Astrocyte (in vitro differentiated cells and primary cell): Measurements from ENCODE around the gene DGKB. TPM values are rescaled to one million over a fixed set of nuclear protein-coding genes. Genes with fewer than 3 reads are reported as not detected.

ENCODE experiments used
- DNase-seq: peaks from one replicate; pipeline ENCODE4 v3.0.0-alpha.2; 2010; ENCODE audit warnings: low read depth
- FAIRE-seq: peaks from 2 replicates; lab custom pipeline; 2011; peaks lifted over from hg19 to GRCh38; lab: Jason Lieb, UNC
- H2AFZ ChIP-seq: 2 replicates; pipeline ENCODE4 v1.6.0; 2012; ENCODE audit warnings: low read depth, low read length, inconsistent platforms
- H3K27ac ChIP-seq: 2 replicates; pipeline ENCODE4 v1.5.1; 2011; ENCODE audit warnings: low read depth, low read length, inconsistent platforms
- H3K27me3 ChIP-seq: 2 replicates; pipeline ENCODE4 v1.6.0; 2011; ENCODE audit warnings: low read length, inconsistent platforms; ENCODE audit not compliant: insufficient read depth
- H3K36me3 ChIP-seq: 2 replicates; pipeline ENCODE4 v1.5.1; 2011; ENCODE audit warnings: low read length, inconsistent platforms; ENCODE audit not compliant: insufficient read depth
- H3K4me1 ChIP-seq: 2 replicates; pipeline ENCODE4 v1.5.1; 2011; ENCODE audit warnings: low read length, inconsistent platforms; ENCODE audit not compliant: insufficient read depth
- H3K4me2 ChIP-seq: 2 replicates; pipeline ENCODE4 v1.6.0; 2012; ENCODE audit warnings: low read length, inconsistent platforms
- H3K4me3 ChIP-seq: 2 replicates; pipeline ENCODE4 v1.5.1; 2011; ENCODE audit warnings: low read depth, mild to moderate bottlenecking, low read length, inconsistent platforms; ENCODE audit not compliant: insufficient read depth
- H3K79me2 ChIP-seq: 2 replicates; pipeline ENCODE4 v1.6.0; 2012; ENCODE audit warnings: mild to moderate bottlenecking, low read length, inconsistent platforms; ENCODE audit not compliant: insufficient read depth
- H3K9ac ChIP-seq: 2 replicates; pipeline ENCODE4 v1.6.0; 2012; ENCODE audit warnings: mild to moderate bottlenecking, low read length, inconsistent platforms
- H3K9me3 ChIP-seq: 2 replicates; pipeline ENCODE4 v1.5.1; 2012; ENCODE audit warnings: low read depth, mild to moderate bottlenecking, low read length, inconsistent platforms; ENCODE audit not compliant: insufficient read depth
- H4K20me1 ChIP-seq: 2 replicates; pipeline ENCODE4 v1.6.0; 2012; ENCODE audit warnings: low read length, inconsistent platforms; ENCODE audit not compliant: insufficient read depth
- H3K27ac Mint-ChIP-seq: one replicate; pipeline ENCODE4 v1.8.0; 2021; ENCODE audit warnings: mild to moderate bottlenecking, mixed read lengths; ENCODE audit not compliant: unreplicated experiment
- H3K27me3 Mint-ChIP-seq: one replicate; pipeline ENCODE4 v1.8.0; 2021; ENCODE audit warnings: low read depth, mixed read lengths; ENCODE audit not compliant: unreplicated experiment
- H3K36me3 Mint-ChIP-seq: one replicate; pipeline ENCODE4 v1.8.0; 2021; ENCODE audit warnings: low read depth, mixed read lengths; ENCODE audit not compliant: unreplicated experiment
- H3K4me1 Mint-ChIP-seq: one replicate; pipeline ENCODE4 v1.8.0; 2021; ENCODE audit warnings: low read depth, mixed read lengths; ENCODE audit not compliant: unreplicated experiment
- H3K4me3 Mint-ChIP-seq: one replicate; pipeline ENCODE4 v1.8.0; 2021; ENCODE audit warnings: mild to moderate bottlenecking, moderate library complexity, mixed read lengths; ENCODE audit not compliant: unreplicated experiment
- H3K9me3 Mint-ChIP-seq: one replicate; pipeline ENCODE4 v1.8.0; 2021; ENCODE audit warnings: mild to moderate bottlenecking, mixed read lengths; ENCODE audit not compliant: unreplicated experiment
- CTCF ChIP-seq: IDR thresholded peaks from 2 replicates; pipeline ENCODE4 v1.5.1; 2011; ENCODE audit warnings: low read depth, mild to moderate bottlenecking, inconsistent platforms, low read length, moderate library complexity; ENCODE audit not compliant: insufficient read depth
- EZH2 ChIP-seq: IDR thresholded peaks from 2 replicates; pipeline ENCODE4 v1.6.1; 2012; ENCODE audit warnings: mild to moderate bottlenecking, low read length, inconsistent platforms; ENCODE audit not compliant: insufficient read depth
- total RNA-seq: library from RNA; stranded (reverse); gene quantifications from 2 replicates; pipeline ENCODE4 v1.2.1, GENCODE V29; 2021

DGKB gene
- total RNA-seq, 1 donor from 2014 or later, result 0.39 TPM

- Histone ChIP-seq H3K36me3 (no peaks in the 10 kb centered on the region), H3K79me2 (no peaks in the 10 kb centered on the region), H2AFZ (no peak overlapping the region), H3K4me3 (no peak overlapping the region), H3K27ac (no peak overlapping the region), H3K4me2 (no peak overlapping the region), H3K27me3 (no peaks in the 10 kb centered on the region), H3K9me3 (no peaks in the 10 kb centered on the region), H3K9ac (no peak overlapping the region), H3K4me1 (no peaks in the 10 kb centered on the region), H4K20me1 (no peaks in the 10 kb centered on the region)
- H3K4me3 Mint-ChIP-seq, result no peak overlapping the region
- H3K36me3 Mint-ChIP-seq, result no peaks in the 10 kb centered on the region
- FAIRE-seq, result no peak
- no peak for DNase-seq
- H3K9me3 Mint-ChIP-seq, result no peaks in the 10 kb centered on the region
- no peaks in the 10 kb centered on the region for H3K27me3 Mint-ChIP-seq
- TF ChIP-seq CTCF (no peak), EZH2 (no peak)
- H3K4me1 Mint-ChIP-seq, result no peaks in the 10 kb centered on the region
- H3K27ac Mint-ChIP-seq, result no peak overlapping the region
Observed at GRCh38 chr7:14446219-14446618, 456.3 kb downstream of the DGKB start.

- H3K9ac ChIP-seq, result no peak overlapping the region
- no peak overlapping the region for H3K4me3 Mint-ChIP-seq
- no peaks in the 10 kb centered on the region for H3K36me3 Mint-ChIP-seq
- TF ChIP-seq CTCF, result no peak
- no peak for TF ChIP-seq EZH2
- no peak overlapping the region for H3K4me2 ChIP-seq
- H3K4me1 ChIP-seq, result no peaks in the 10 kb centered on the region
- H3K79me2 ChIP-seq, result no peaks in the 10 kb centered on the region
- no peaks in the 10 kb centered on the region for H3K4me1 Mint-ChIP-seq
- no peak overlapping the region for H3K4me3 ChIP-seq
- H3K27me3 Mint-ChIP-seq, result no peaks in the 10 kb centered on the region
- H3K27ac Mint-ChIP-seq, result no peak overlapping the region
- DNase-seq, result no peak
- H3K27me3 ChIP-seq, result no peaks in the 10 kb centered on the region
- no peak for FAIRE-seq
- no peak overlapping the region for H2AFZ ChIP-seq
- H4K20me1 ChIP-seq, result no peaks in the 10 kb centered on the region
- no peaks in the 10 kb centered on the region for H3K36me3 ChIP-seq
- H3K9me3 ChIP-seq, result no peaks in the 10 kb centered on the region
- no peaks in the 10 kb centered on the region for H3K9me3 Mint-ChIP-seq
- H3K27ac ChIP-seq, result no peak overlapping the region
Observed at GRCh38 chr7:14438366-14438765, 464.2 kb downstream of the DGKB start.

GRCh38 chr7:14436878-14437277 is 465.7 kb downstream of the DGKB start:
- Histone ChIP-seq H3K4me1 (no peaks in the 10 kb centered on the region), H3K4me2 (no peak overlapping the region), H3K9me3 (no peaks in the 10 kb centered on the region), H3K4me3 (no peak overlapping the region), H2AFZ (no peak overlapping the region), H3K9ac (no peak overlapping the region), H3K27ac (no peak overlapping the region), H4K20me1 (no peaks in the 10 kb centered on the region), H3K27me3 (no peaks in the 10 kb centered on the region), H3K79me2 (no peaks in the 10 kb centered on the region), H3K36me3 (no peaks in the 10 kb centered on the region)
- Mint-ChIP-seq H3K9me3 (no peaks in the 10 kb centered on the region), H3K36me3 (no peaks in the 10 kb centered on the region), H3K27me3 (no peaks in the 10 kb centered on the region), H3K4me1 (no peaks in the 10 kb centered on the region), H3K27ac (no peak overlapping the region), H3K4me3 (no peak overlapping the region)
- FAIRE-seq, result no peak
- TF ChIP-seq EZH2, result no peak
- TF ChIP-seq CTCF, result no peak
- DNase-seq, result no peak
